Astrocyte of the cerebellum (primary cell): ENCODE measurements around the gene SORCS1.

Experiments used
- DNase-seq: peaks from one replicate; pipeline ENCODE4 v3.0.0-alpha.2; 2011; ENCODE audit warnings: low read depth
- H3K4me3 ChIP-seq: 2 replicates; pipeline ENCODE4 v1.5.1; 2011; ENCODE audit warnings: mild to moderate bottlenecking, low read depth, low read length, moderate library complexity
- CTCF ChIP-seq: IDR thresholded peaks from 2 replicates; pipeline ENCODE4 v1.5.1; 2012; ENCODE audit warnings: low read length, low read depth, moderate library complexity, mild to moderate bottlenecking; ENCODE audit errors: missing control alignments
- in situ Hi-C: cut with HindIII; loops from 2 replicates; pipeline ENCODE4 v1.10.0; 2017; ENCODE audit warnings: low sequenced_read_pairs

SORCS1 gene

GRCh38 chr10:106711313-106711906, 453.1 kb downstream of the SORCS1 start:
- TF ChIP-seq CTCF = peak; percentile 57
- DNase-seq = no peak
- in situ Hi-C loops = no loop called here
- H3K4me3 ChIP-seq = no peak overlapping the region

- DNase-seq = no peak
- in situ Hi-C loops = no loop called here
- H3K4me3 ChIP-seq = no peak overlapping the region
- TF ChIP-seq CTCF = no peak
Observed at GRCh38 chr10:106708506-106708905, 456.0 kb downstream of the SORCS1 start.

GRCh38 chr10:106707657-106708056, 456.8 kb downstream of the SORCS1 start:
- no peak overlapping the region for H3K4me3 ChIP-seq
- in situ Hi-C loops = no loop called here
- no peak for DNase-seq
- no peak for TF ChIP-seq CTCF

- TF ChIP-seq CTCF = no peak
- DNase-seq = no peak
- in situ Hi-C loops = no loop called here
- H3K4me3 ChIP-seq = no peak overlapping the region
Observed at GRCh38 chr10:106706127-106706526, 458.4 kb downstream of the SORCS1 start.

GRCh38 chr10:106705681-106706100, 458.8 kb downstream of the SORCS1 start:
- no peak overlapping the region for H3K4me3 ChIP-seq
- peak; percentile 80 for TF ChIP-seq CTCF
- in situ Hi-C loops = no loop called here
- DNase-seq = peak; percentile 49

- no peak for TF ChIP-seq CTCF
- no peak overlapping the region for H3K4me3 ChIP-seq
- DNase-seq = no peak
- in situ Hi-C loops = no loop called here
Observed at GRCh38 chr10:106696239-106696638, 468.3 kb downstream of the SORCS1 start.
